Endodermal cell (in vitro differentiated cells): ENCODE data around the gene SNX14. TPM values are rescaled to one million over a fixed set of nuclear protein-coding genes. Genes with fewer than 3 reads are reported as not detected.

Experiments
- DNase-seq: peaks from one replicate; pipeline ENCODE4 v3.0.0-alpha.2; 2017
- H3K27ac ChIP-seq: 2 replicates; pipeline ENCODE4 v1.5.1; 2013; ENCODE audit warnings: mild to moderate bottlenecking, low read depth, low read length, moderate library complexity
- H3K27me3 ChIP-seq: 2 replicates; pipeline ENCODE4 v1.6.1; 2013; ENCODE audit warnings: mild to moderate bottlenecking, low read length, moderate library complexity; ENCODE audit not compliant: insufficient read depth, control insufficient read depth, poor library complexity, severe bottlenecking
- H3K36me3 ChIP-seq: 2 replicates; pipeline ENCODE4 v1.7.0; 2013; ENCODE audit warnings: mild to moderate bottlenecking, low read length, moderate library complexity; ENCODE audit not compliant: control insufficient read depth, insufficient read depth
- H3K4me1 ChIP-seq: one replicate; pipeline ENCODE4 v1.7.0; 2013; ENCODE audit warnings: low read length; ENCODE audit not compliant: control insufficient read depth, insufficient read depth
- H3K4me3 ChIP-seq: 2 replicates; pipeline ENCODE4 v1.5.1; 2013; ENCODE audit warnings: mild to moderate bottlenecking, low read length, moderate library complexity
- H3K9ac ChIP-seq: 2 replicates; pipeline ENCODE4 v1.6.1; 2013; ENCODE audit warnings: mild to moderate bottlenecking, low read length, moderate library complexity; ENCODE audit not compliant: poor library complexity, severe bottlenecking; ENCODE audit errors: extremely low read depth
- H3K9me3 ChIP-seq: 2 replicates; pipeline ENCODE4 v1.6.1; 2013; ENCODE audit warnings: mild to moderate bottlenecking, low read length, moderate library complexity; ENCODE audit not compliant: control insufficient read depth
- H3K27ac Mint-ChIP-seq: 2 replicates; pipeline ENCODE4 v1.8.0; 2020; ENCODE audit warnings: mixed read lengths
- H3K27me3 Mint-ChIP-seq: 2 replicates; pipeline ENCODE4 v1.8.0; 2021; ENCODE audit warnings: mild to moderate bottlenecking, mixed read lengths; ENCODE audit not compliant: insufficient read depth
- H3K36me3 Mint-ChIP-seq: 2 replicates; pipeline ENCODE4 v1.8.0; 2020; ENCODE audit warnings: low read depth, mixed read lengths
- H3K4me1 Mint-ChIP-seq: 2 replicates; pipeline ENCODE4 v1.8.0; 2020; ENCODE audit warnings: mixed read lengths
- H3K4me3 Mint-ChIP-seq: 2 replicates; pipeline ENCODE4 v1.8.0; 2020; ENCODE audit warnings: mild to moderate bottlenecking, moderate library complexity, mixed read lengths
- H3K9me3 Mint-ChIP-seq: 2 replicates; pipeline ENCODE4 v1.8.0; 2020; ENCODE audit warnings: mild to moderate bottlenecking, mixed read lengths
- CTCF ChIP-seq: fragments of 200-600 bp; sonication (generic); conservative IDR thresholded peaks from 2 replicates; pipeline ENCODE4 v1.5.0; 2021; ENCODE audit warnings: antibody characterized with exemption, mild to moderate bottlenecking
- WGBS, 2 experiments: methylation state at CpG; one replicate each; pipeline versions ENCODE4 v1.1.5 to v1.1.7; 2013; ENCODE audit warnings: missing lambda C conversion rate in 2 of 2, mixed read lengths in 1 of 2; ENCODE audit not compliant: insufficient coverage in 1 of 2, insufficient read length in 1 of 2; 5-methylcytosine and 5-hydroxymethylcytosine counted together
- total RNA-seq, 2 donors: library from RNA; stranded (reverse); fragmentation: NEBNext Ultra II Directional in 1 of 2; extraction: Animal tissue kit (Norgen Biotek cat#: 25700) in 1 of 2; gene quantifications; 2 replicates in 1 of 2; 3 replicates in 1 of 2; pipeline ENCODE4 v1.2.1, GENCODE V29; 2021

SNX14 gene
- total RNA-seq, 2 donors from 2014 or later: 61.3 to 69.6 TPM

DNA sequence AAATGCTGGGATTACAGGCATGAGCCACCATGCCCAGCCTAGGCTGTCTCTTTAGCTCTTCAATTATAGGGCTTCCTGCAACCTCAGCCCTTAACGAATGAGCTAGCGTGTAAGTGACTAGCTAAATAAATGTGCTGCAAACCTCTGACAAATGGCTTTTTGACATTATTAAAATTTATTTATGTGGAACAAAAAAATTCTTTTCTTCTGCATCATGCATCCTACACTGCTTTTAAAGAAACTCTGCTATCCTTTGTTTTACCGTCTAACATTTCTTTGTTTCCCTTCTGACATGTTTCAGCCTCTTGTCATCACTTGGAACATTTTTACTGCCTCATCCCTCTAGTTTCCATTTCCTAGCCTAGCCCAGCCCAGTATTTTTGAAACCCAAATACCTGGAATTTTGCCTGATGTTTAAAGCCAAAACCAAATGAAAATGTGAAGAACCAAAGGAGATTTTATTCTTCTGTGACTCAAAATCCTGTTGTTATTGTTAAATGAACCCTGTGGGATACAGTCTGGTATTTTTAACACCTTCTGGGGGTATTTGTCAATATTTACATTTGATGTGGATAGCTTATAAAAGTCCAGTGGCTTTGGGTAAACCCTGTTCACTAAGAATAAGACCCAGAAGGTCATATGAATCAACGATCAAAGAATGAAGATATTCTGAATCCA, 134.3 kb downstream of the SNX14 start:
- Mint-ChIP-seq H3K9me3 (no peaks in the 10 kb centered on the region), H3K27me3 (peaks cover 17% of the 10 kb centered on the region), H3K36me3 (no peaks in the 10 kb centered on the region), H3K4me3 (no peak overlapping the region), H3K4me1 (peaks cover 25% of the 10 kb centered on the region), H3K27ac (no peak overlapping the region)
- Histone ChIP-seq H3K27me3 (peaks cover 8% of the 10 kb centered on the region), H3K27ac (no peak overlapping the region), H3K4me3 (no peak overlapping the region), H3K9ac (no peak overlapping the region), H3K36me3 (no peaks in the 10 kb centered on the region), H3K4me1 (no peaks in the 10 kb centered on the region), H3K9me3 (no peaks in the 10 kb centered on the region)
- no peak for DNase-seq
- no peak for TF ChIP-seq CTCF
- WGBS, 2 experiments: 83 to 87% methylated on average over 2 to 4 of the region's 4 CpGs

- peaks cover 13% of the 10 kb centered on the region for H3K27me3 ChIP-seq
- H3K9ac ChIP-seq: no peak overlapping the region
- Mint-ChIP-seq H3K27ac (no peak overlapping the region), H3K9me3 (no peaks in the 10 kb centered on the region), H3K36me3 (no peaks in the 10 kb centered on the region), H3K4me3 (no peak overlapping the region), H3K27me3 (peaks cover 23% of the 10 kb centered on the region), H3K4me1 (peaks cover 25% of the 10 kb centered on the region)
- no peaks in the 10 kb centered on the region for H3K4me1 ChIP-seq
- peak; percentile 62 for DNase-seq
- no peaks in the 10 kb centered on the region for H3K36me3 ChIP-seq
- no peaks in the 10 kb centered on the region for H3K9me3 ChIP-seq
- no peak overlapping the region for H3K27ac ChIP-seq
- 99 to 100% methylated on average over 1 to 3 of the region's 3 CpGs for WGBS, 2 experiments
- TF ChIP-seq CTCF: no peak
- H3K4me3 ChIP-seq: no peak overlapping the region
Observed at GRCh38 chr6:85458782-85459181, 134.9 kb downstream of the SNX14 start.

DNA sequence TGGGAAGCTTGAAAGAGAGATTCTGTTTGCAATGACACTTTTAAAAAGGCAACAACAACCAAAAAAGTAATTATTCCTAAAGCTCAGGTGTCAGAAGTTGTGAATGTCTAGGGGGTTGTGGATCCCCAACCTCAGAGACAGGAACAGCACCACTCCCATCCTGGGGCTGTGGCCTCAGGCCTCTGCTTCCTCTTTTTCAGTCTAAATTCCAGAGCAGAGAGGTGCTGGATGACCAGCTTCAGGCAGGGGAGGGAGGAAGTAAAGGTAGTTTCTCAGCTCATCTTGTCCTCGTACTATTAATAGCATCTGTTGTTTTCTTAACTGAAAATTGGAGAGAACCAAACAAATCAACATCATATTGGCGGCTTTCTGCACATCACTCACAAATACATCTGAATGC, 135.5 kb downstream of the SNX14 start:
- Mint-ChIP-seq H3K27me3 (peaks cover 29% of the 10 kb centered on the region), H3K4me3 (no peak overlapping the region), H3K36me3 (no peaks in the 10 kb centered on the region), H3K4me1 (peaks cover 25% of the 10 kb centered on the region), H3K9me3 (no peaks in the 10 kb centered on the region), H3K27ac (no peak overlapping the region)
- Histone ChIP-seq H3K27ac (no peak overlapping the region), H3K9ac (no peak overlapping the region), H3K36me3 (no peaks in the 10 kb centered on the region), H3K4me3 (no peak overlapping the region), H3K4me1 (no peaks in the 10 kb centered on the region), H3K9me3 (no peaks in the 10 kb centered on the region), H3K27me3 (peaks cover 18% of the 10 kb centered on the region)
- no peak for TF ChIP-seq CTCF
- 0 to 35% methylated on average over 1 to 2 of the region's 2 CpGs for WGBS, 2 experiments
- DNase-seq: peak; percentile 44
